RPMI7951 (cell line): ENCODE data around the gene PAFAH2. TPM values are rescaled to one million over a fixed set of nuclear protein-coding genes. Genes with fewer than 3 reads are reported as not detected.
A peak's percentile ranks its signal among the peaks of the same experiment; 100 is the strongest.

Experiments used
- DNase-seq: peaks from one replicate; pipeline ENCODE4 v3.0.0-alpha.2; 2012; ENCODE audit warnings: low read depth
- total RNA-seq: library from RNA; depleted of rRNA; stranded (reverse); fragments of >200 nt; shearing (Covaris generic); gene quantifications from 2 replicates; pipeline ENCODE4 v1.2.3, GENCODE V29; 2014

The PAFAH2 gene
- total RNA-seq, 1 experiment from 2014 or later = 8.4 TPM

GRCh38 chr1:26014179-26014578 lies 16.3 kb upstream of the PAFAH2 start:
- DNase-seq = no peak

- no peak for DNase-seq
Measured at GRCh38 chr1:26012864-26013263, 15.0 kb upstream of the PAFAH2 start.

GRCh38 chr1:26010825-26011224 lies 13.0 kb upstream of the PAFAH2 start:
- no peak for DNase-seq

- no peak for DNase-seq
Measured at GRCh38 chr1:26009796-26010447, 12.1 kb upstream of the PAFAH2 start.

GRCh38 chr1:26006710-26007109 lies 8.8 kb upstream of the PAFAH2 start:
- DNase-seq = no peak

GRCh38 chr1:26005434-26006105 lies 7.7 kb upstream of the PAFAH2 start:
- no peak for DNase-seq

GRCh38 chr1:26003756-26004155 lies 5.9 kb upstream of the PAFAH2 start:
- no peak for DNase-seq

GRCh38 chr1:26003262-26003661 lies 5.4 kb upstream of the PAFAH2 start:
- no peak for DNase-seq

GRCh38 chr1:25999041-25999800 lies 1.4 kb upstream of the PAFAH2 start:
- no peak for DNase-seq

GRCh38 chr1:25996966-25997827 lies 666 bp downstream of the PAFAH2 start:
- DNase-seq = peak; percentile 60

- no peak for DNase-seq
Measured at GRCh38 chr1:25994402-25995150, 3.3 kb downstream of the PAFAH2 start.

GRCh38 chr1:25993197-25993951 lies 4.5 kb downstream of the PAFAH2 start:
- DNase-seq = no peak

GRCh38 chr1:25992689-25993171 lies 5.1 kb downstream of the PAFAH2 start:
- no peak for DNase-seq

GRCh38 chr1:25991937-25992688 lies 5.8 kb downstream of the PAFAH2 start:
- DNase-seq = peak; percentile 19

GRCh38 chr1:25990702-25991395 lies 7.0 kb downstream of the PAFAH2 start:
- DNase-seq = no peak

GRCh38 chr1:25990251-25990650 lies 7.6 kb downstream of the PAFAH2 start:
- no peak for DNase-seq

GRCh38 chr1:25989440-25990234 lies 8.2 kb downstream of the PAFAH2 start:
- DNase-seq = no peak

- DNase-seq = no peak
Measured at GRCh38 chr1:25987951-25988350, 9.9 kb downstream of the PAFAH2 start.
